GM12875 (cell line): Measurements from ENCODE around the gene SLC10A3.

Experiments
- H3K4me3 ChIP-seq: one replicate; pipeline ENCODE4 v1.5.1; 2011; ENCODE audit warnings: low read depth, low read length, control low read depth
- CTCF ChIP-seq: IDR thresholded peaks from 2 replicates; pipeline ENCODE4 v1.5.1; 2011; ENCODE audit warnings: low read depth, mild to moderate bottlenecking, control low read depth, inconsistent platforms, low read length, moderate library complexity, borderline replicate concordance; ENCODE audit not compliant: insufficient read depth

The SLC10A3 gene

GRCh38 chrX:154530286-154530685 is 39.9 kb upstream of the SLC10A3 start:
- no peak for TF ChIP-seq CTCF

GRCh38 chrX:154529206-154529612 is 38.8 kb upstream of the SLC10A3 start:
- no peak for TF ChIP-seq CTCF

More at GRCh38 chrX:154530286-154530685, 39.9 kb upstream of the SLC10A3 start:
- no peak overlapping the region for H3K4me3 ChIP-seq

GRCh38 chrX:154526901-154527675 is 36.7 kb upstream of the SLC10A3 start:
- TF ChIP-seq CTCF: peak; percentile 46; the same call in 1 of the 2 replicates
- no peak overlapping the region for H3K4me3 ChIP-seq

More at GRCh38 chrX:154529206-154529612, 38.8 kb upstream of the SLC10A3 start:
- no peak overlapping the region for H3K4me3 ChIP-seq

- no peak overlapping the region for H3K4me3 ChIP-seq
- no peak for TF ChIP-seq CTCF
Measured at GRCh38 chrX:154525606-154526490, 35.4 kb upstream of the SLC10A3 start.

- TF ChIP-seq CTCF: no peak
- no peak overlapping the region for H3K4me3 ChIP-seq
Measured at GRCh38 chrX:154519389-154519788, 29.0 kb upstream of the SLC10A3 start.

- TF ChIP-seq CTCF: no peak
- no peak overlapping the region for H3K4me3 ChIP-seq
Measured at GRCh38 chrX:154517101-154517781, 26.8 kb upstream of the SLC10A3 start.
